GM21526 (cell line): ENCODE data around the gene CREM.

Source experiments
- ATAC-seq: cut with Tn5 transposase; IDR thresholded peaks from one replicate; pipeline ENCODE4 v1.9.1; 2021; ENCODE audit warnings: moderate library complexity; ENCODE audit not compliant: unreplicated experiment, low FRiP score

CREM gene

GRCh38 chr10:35191523-35191922, 64.9 kb downstream of the CREM start:
- no peak for ATAC-seq

- no peak for ATAC-seq
These were observed 66.1 kb downstream of the CREM start for GRCh38 chr10:35192645-35193249.

- ATAC-seq, result no peak
These were observed 67.8 kb downstream of the CREM start for GRCh38 chr10:35194471-35194870.

GRCh38 chr10:35194906-35195305, 68.3 kb downstream of the CREM start:
- ATAC-seq, result no peak

- ATAC-seq, result peak; percentile 95
These were observed 69.0 kb downstream of the CREM start for GRCh38 chr10:35195361-35196306.

GRCh38 chr10:35200487-35200886, 73.8 kb downstream of the CREM start:
- ATAC-seq, result no peak

GRCh38 chr10:35201234-35201633, 74.6 kb downstream of the CREM start:
- ATAC-seq, result no peak

GRCh38 chr10:35202050-35202449, 75.4 kb downstream of the CREM start:
- no peak for ATAC-seq

GRCh38 chr10:35203745-35204144, 77.1 kb downstream of the CREM start:
- no peak for ATAC-seq

- no peak for ATAC-seq
These were observed 78.1 kb downstream of the CREM start for GRCh38 chr10:35204650-35205319.

GRCh38 chr10:35206274-35206673, 79.6 kb downstream of the CREM start:
- ATAC-seq, result no peak

GRCh38 chr10:35208536-35208935, 81.9 kb downstream of the CREM start:
- ATAC-seq, result peak; percentile 70

- ATAC-seq, result peak; percentile 34
These were observed 82.4 kb downstream of the CREM start for GRCh38 chr10:35208949-35209613.

- ATAC-seq, result no peak
These were observed 84.3 kb downstream of the CREM start for GRCh38 chr10:35210961-35211360.

GRCh38 chr10:35211390-35211789, 84.7 kb downstream of the CREM start:
- no peak for ATAC-seq

GRCh38 chr10:35212856-35213255, 86.2 kb downstream of the CREM start:
- ATAC-seq, result no peak

- no peak for ATAC-seq
These were observed 87.1 kb downstream of the CREM start for GRCh38 chr10:35213699-35214098.

- no peak for ATAC-seq
These were observed 88.0 kb downstream of the CREM start for GRCh38 chr10:35214607-35215020.

- ATAC-seq, result no peak
These were observed 88.5 kb downstream of the CREM start for GRCh38 chr10:35215107-35215506.

GRCh38 chr10:35216303-35216905, 89.8 kb downstream of the CREM start:
- no peak for ATAC-seq
